ENCODE results near the gene ZBTB33.

The ZBTB33 gene

DNA sequence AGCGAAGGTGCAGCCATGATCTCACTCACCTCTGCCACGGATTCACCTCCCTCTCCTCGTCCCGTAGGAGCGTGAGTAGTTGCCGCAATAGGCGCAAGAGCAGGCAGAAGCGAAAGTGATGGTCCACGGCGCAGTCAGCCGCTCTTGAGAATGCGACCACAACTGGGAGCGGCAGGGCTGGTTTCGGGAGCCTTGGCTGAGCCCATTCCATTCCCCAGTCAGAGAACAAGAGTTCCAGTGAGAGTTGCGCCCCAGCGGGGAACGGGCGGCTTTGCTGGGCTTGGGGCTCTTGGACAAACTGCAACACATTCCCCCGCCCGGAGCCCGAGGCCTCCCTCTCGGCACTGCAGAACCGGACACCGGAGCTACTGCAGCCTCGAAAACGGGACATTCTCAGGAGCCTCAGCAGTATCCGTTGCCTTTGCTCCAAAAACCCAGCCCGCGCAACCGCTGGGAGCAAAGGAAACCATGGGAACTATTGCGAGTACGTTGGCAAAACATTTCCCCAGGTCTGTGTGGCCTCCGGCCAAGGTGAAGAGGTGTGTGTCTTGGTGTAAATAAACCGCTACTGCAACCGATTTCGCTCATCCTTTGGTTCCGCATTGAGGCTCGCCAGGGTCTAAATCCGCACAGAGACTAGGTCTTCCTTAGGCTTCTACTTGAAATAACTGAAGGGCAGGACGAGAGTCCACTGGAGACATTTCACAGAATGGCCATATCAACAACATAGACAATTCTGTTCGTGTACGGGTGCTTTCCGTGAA is 5.7 kb upstream of the ZBTB33 start (continued):
- TF ChIP-seq ZNF513 (tag by site-specific recombination; IDR thresholded peaks at IDR 0.05) (peak; percentile 57; the same call in 1 of the 2 replicates), ZBTB6 (tag by site-specific recombination; IDR thresholded peaks at IDR 0.05) (no peak), ZNF660 (tag by site-specific recombination; IDR thresholded peaks at IDR 0.05) (peak; percentile 94), ZNF366 (tag by site-specific recombination; conservative IDR thresholded peaks at IDR 0.05) (peak; percentile 9; the same call in 1 of the 2 replicates), ZNF433 (tag by site-specific recombination; IDR thresholded peaks at IDR 0.05; ENCODE audit: low read depth) (0 out of 2 replicates have a peak, but pooled peaks have one; percentile 18), ZNF10 (tag by site-specific recombination; IDR thresholded peaks at IDR 0.05) (peak; percentile 85), ZNF391 (tag by site-specific recombination; IDR thresholded peaks at IDR 0.05; ENCODE audit: borderline replicate concordance, low read depth) (peak; percentile 61; the same call in 1 of the 2 replicates), TSHZ1 (tag by site-specific recombination; IDR thresholded peaks at IDR 0.05; ENCODE audit: borderline replicate concordance) (no peak), ZNF585B (tag by site-specific recombination; IDR thresholded peaks at IDR 0.05) (no peak), ZNF600 (tag by site-specific recombination; IDR thresholded peaks at IDR 0.05) (peak; percentile 66; the same call in 1 of the 2 replicates), SP2 (tag by site-specific recombination; IDR thresholded peaks at IDR 0.05) (peak; percentile 48; the same call in 1 of the 2 replicates), ZNF292 (tag by site-specific recombination; IDR thresholded peaks at IDR 0.05; ENCODE audit: borderline replicate concordance, low read depth) (no peak), ZFP37 (tag by site-specific recombination; IDR thresholded peaks at IDR 0.05) (peak; percentile 86), SCRT1 (tag by site-specific recombination; IDR thresholded peaks at IDR 0.05; ENCODE audit: borderline replicate concordance) (no peak), ZNF398 (tag by site-specific recombination; IDR thresholded peaks at IDR 0.05) (no peak; the same call in 1 of the 2 replicates), ZSCAN23 (tag by site-specific recombination; IDR thresholded peaks at IDR 0.05) (no peak; the same call in 1 of the 2 replicates), KLF9 (tag by site-specific recombination; IDR thresholded peaks at IDR 0.05; ENCODE audit: low read depth) (no peak)
- TF ChIP-seq, protein P1, sequence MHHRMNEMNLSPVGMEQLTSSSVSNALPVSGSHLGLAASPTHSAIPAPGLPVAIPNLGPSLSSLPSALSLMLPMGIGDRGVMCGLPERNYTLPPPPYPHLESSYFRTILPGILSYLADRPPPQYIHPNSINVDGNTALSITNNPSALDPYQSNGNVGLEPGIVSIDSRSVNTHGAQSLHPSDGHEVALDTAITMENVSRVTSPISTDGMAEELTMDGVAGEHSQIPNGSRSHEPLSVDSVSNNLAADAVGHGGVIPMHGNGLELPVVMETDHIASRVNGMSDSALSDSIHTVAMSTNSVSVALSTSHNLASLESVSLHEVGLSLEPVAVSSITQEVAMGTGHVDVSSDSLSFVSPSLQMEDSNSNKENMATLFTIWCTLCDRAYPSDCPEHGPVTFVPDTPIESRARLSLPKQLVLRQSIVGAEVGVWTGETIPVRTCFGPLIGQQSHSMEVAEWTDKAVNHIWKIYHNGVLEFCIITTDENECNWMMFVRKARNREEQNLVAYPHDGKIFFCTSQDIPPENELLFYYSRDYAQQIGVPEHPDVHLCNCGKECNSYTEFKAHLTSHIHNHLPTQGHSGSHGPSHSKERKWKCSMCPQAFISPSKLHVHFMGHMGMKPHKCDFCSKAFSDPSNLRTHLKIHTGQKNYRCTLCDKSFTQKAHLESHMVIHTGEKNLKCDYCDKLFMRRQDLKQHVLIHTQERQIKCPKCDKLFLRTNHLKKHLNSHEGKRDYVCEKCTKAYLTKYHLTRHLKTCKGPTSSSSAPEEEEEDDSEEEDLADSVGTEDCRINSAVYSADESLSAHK (tag by site-specific recombination; IDR thresholded peaks at IDR 0.05), result peak; percentile 54
- TF ChIP-seq, protein P2, sequence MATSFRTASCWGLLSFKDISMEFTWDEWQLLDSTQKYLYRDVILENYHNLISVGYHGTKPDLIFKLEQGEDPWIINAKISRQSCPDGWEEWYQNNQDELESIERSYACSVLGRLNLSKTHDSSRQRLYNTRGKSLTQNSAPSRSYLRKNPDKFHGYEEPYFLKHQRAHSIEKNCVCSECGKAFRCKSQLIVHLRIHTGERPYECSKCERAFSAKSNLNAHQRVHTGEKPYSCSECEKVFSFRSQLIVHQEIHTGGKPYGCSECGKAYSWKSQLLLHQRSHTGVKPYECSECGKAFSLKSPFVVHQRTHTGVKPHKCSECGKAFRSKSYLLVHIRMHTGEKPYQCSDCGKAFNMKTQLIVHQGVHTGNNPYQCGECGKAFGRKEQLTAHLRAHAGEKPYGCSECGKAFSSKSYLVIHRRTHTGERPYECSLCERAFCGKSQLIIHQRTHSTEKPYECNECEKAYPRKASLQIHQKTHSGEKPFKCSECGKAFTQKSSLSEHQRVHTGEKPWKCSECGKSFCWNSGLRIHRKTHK (tag by site-specific recombination; IDR thresholded peaks at IDR 0.05), result no peak
- TF ChIP-seq, protein P3, sequence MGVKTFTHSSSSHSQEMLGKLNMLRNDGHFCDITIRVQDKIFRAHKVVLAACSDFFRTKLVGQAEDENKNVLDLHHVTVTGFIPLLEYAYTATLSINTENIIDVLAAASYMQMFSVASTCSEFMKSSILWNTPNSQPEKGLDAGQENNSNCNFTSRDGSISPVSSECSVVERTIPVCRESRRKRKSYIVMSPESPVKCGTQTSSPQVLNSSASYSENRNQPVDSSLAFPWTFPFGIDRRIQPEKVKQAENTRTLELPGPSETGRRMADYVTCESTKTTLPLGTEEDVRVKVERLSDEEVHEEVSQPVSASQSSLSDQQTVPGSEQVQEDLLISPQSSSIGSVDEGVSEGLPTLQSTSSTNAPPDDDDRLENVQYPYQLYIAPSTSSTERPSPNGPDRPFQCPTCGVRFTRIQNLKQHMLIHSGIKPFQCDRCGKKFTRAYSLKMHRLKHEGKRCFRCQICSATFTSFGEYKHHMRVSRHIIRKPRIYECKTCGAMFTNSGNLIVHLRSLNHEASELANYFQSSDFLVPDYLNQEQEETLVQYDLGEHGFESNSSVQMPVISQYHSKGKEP (tag by site-specific recombination; IDR thresholded peaks at IDR 0.05), result peak; percentile 42; the same call in 1 of the 2 replicates
- TF ChIP-seq, protein P4, sequence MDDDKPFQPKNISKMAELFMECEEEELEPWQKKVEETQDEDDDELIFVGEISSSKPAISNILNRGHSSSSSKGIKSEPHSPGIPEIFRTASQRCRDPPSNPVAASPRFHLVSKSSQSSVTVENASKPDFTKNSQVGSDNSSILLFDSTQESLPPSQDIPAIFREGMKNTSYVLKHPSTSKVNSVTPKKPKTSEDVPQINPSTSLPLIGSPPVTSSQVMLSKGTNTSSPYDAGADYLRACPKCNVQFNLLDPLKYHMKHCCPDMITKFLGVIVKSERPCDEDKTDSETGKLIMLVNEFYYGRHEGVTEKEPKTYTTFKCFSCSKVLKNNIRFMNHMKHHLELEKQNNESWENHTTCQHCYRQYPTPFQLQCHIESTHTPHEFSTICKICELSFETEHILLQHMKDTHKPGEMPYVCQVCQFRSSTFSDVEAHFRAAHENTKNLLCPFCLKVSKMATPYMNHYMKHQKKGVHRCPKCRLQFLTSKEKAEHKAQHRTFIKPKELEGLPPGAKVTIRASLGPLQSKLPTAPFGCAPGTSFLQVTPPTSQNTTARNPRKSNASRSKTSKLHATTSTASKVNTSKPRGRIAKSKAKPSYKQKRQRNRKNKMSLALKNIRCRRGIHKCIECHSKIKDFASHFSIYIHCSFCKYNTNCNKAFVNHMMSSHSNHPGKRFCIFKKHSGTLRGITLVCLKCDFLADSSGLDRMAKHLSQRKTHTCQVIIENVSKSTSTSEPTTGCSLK (tag by site-specific recombination; IDR thresholded peaks at IDR 0.05), result no peak

Measured in HEK293 (cell line).